Breast epithelium (tissue), 3 donors: ENCODE measurements around the gene RSPRY1.

ENCODE experiments used
- CTCF ChIP-seq, 3 donors: fragments of 450-650 bp; IDR thresholded peaks; one replicate each; pipeline ENCODE4 v1.5.1; 2016 to 2017; ENCODE audit warnings: antibody characterized with exemption in 3 of 3, mild to moderate bottlenecking in 3 of 3, moderate library complexity in 3 of 3
- POLR2A ChIP-seq: fragments of 450-650 bp; IDR thresholded peaks from one replicate; pipeline ENCODE4 v1.6.1; 2016; ENCODE audit warnings: antibody characterized with exemption, mild to moderate bottlenecking, moderate library complexity

- TF ChIP-seq CTCF (IDR thresholded peaks at IDR 0.05) = no peak
- TF ChIP-seq POLR2A = no peak
These were observed 20.6 kb upstream of the RSPRY1 start for GRCh38 chr16:57165483-57165882.
